ENCODE data around the gene EXOC6. TPM values are rescaled to one million over a fixed set of nuclear protein-coding genes. Genes with fewer than 3 reads are reported as not detected.

EXOC6 gene
- total RNA-seq, 1 experiment from 2014 or later = 12.9 TPM

DNA sequence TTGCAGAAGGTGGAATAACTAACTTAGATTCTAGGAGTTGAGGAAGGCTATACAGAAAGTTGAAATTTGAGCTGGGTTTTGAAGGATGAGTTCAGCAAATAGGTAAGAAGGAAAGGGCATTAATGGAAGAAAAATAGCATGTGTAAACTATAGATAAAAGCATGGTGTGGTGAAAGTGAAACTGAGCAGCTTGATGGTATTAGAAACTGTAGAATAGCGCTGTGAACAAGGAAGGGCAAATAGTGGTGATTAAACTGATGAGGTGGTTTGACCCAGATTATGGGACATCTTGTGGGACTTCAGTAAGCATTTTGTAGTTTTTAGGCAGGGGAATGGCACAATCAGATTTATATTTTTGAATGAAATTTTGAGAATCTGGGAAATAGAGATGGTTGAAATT, 90.5 kb downstream of the EXOC6 start:
- Histone ChIP-seq H3K9ac (ENCODE audit: low read length) (no peak overlapping the region), H3K4me3 (replicated peaks in 1 of 2; ENCODE audit: low read depth in 1 of 2, low read length in 2 of 2) (no peak overlapping the region)
- CTCF ChIA-PET = no interaction called here

More for the DNA sequence above, 90.5 kb downstream of the EXOC6 start:
- no peak for TF ChIP-seq SRF (IDR thresholded peaks at IDR 0.05; ENCODE audit: low read depth)
- TF ChIP-seq CEBPB (IDR thresholded peaks at IDR 0.05; ENCODE audit: low read depth) = no peak
- TF ChIP-seq, protein P1, sequence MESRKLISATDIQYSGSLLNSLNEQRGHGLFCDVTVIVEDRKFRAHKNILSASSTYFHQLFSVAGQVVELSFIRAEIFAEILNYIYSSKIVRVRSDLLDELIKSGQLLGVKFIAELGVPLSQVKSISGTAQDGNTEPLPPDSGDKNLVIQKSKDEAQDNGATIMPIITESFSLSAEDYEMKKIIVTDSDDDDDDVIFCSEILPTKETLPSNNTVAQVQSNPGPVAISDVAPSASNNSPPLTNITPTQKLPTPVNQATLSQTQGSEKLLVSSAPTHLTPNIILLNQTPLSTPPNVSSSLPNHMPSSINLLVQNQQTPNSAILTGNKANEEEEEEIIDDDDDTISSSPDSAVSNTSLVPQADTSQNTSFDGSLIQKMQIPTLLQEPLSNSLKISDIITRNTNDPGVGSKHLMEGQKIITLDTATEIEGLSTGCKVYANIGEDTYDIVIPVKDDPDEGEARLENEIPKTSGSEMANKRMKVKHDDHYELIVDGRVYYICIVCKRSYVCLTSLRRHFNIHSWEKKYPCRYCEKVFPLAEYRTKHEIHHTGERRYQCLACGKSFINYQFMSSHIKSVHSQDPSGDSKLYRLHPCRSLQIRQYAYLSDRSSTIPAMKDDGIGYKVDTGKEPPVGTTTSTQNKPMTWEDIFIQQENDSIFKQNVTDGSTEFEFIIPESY (IDR thresholded peaks at IDR 0.05; ENCODE audit: extremely low read depth, insufficient replicate concordance, low read length) = no peak
- no peak for TF ChIP-seq EGR1 (IDR thresholded peaks at IDR 0.05; ENCODE audit: low read depth)
- no peak for TF ChIP-seq YY1 (IDR thresholded peaks at IDR 0.05; ENCODE audit: extremely low read depth, insufficient replicate concordance, low read depth, low read length)
- no peak for TF ChIP-seq ZNF274 (IDR thresholded peaks at IDR 0.05; ENCODE audit: low read depth, low read length)
- TF ChIP-seq SP1 (IDR thresholded peaks at IDR 0.05; ENCODE audit: low read depth) = no peak
- TF ChIP-seq ELF1 (IDR thresholded peaks at IDR 0.05; ENCODE audit: borderline replicate concordance, low read depth) = no peak
- no peak for TF ChIP-seq JUND (IDR thresholded peaks at IDR 0.05)
- no peak for TF ChIP-seq EZH2 (IDR thresholded peaks at IDR 0.05)
- no peak for TF ChIP-seq POLR2AphosphoS5 (IDR thresholded peaks at IDR 0.05; ENCODE audit: low read depth, low read length)
- TF ChIP-seq, protein P2, sequence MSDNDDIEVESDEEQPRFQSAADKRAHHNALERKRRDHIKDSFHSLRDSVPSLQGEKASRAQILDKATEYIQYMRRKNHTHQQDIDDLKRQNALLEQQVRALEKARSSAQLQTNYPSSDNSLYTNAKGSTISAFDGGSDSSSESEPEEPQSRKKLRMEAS (IDR thresholded peaks at IDR 0.05) = no peak
- TF ChIP-seq CBX3 (IDR thresholded peaks at IDR 0.05; ENCODE audit: low read depth) = no peak
- TF ChIP-seq, protein P3, sequence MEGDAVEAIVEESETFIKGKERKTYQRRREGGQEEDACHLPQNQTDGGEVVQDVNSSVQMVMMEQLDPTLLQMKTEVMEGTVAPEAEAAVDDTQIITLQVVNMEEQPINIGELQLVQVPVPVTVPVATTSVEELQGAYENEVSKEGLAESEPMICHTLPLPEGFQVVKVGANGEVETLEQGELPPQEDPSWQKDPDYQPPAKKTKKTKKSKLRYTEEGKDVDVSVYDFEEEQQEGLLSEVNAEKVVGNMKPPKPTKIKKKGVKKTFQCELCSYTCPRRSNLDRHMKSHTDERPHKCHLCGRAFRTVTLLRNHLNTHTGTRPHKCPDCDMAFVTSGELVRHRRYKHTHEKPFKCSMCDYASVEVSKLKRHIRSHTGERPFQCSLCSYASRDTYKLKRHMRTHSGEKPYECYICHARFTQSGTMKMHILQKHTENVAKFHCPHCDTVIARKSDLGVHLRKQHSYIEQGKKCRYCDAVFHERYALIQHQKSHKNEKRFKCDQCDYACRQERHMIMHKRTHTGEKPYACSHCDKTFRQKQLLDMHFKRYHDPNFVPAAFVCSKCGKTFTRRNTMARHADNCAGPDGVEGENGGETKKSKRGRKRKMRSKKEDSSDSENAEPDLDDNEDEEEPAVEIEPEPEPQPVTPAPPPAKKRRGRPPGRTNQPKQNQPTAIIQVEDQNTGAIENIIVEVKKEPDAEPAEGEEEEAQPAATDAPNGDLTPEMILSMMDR (IDR thresholded peaks at IDR 0.05 in 2 of 3, conservative IDR thresholded peaks at IDR 0.05 in 1 of 3; ENCODE audit: borderline replicate concordance in 1 of 3, insufficient read depth in 1 of 3, low read depth in 2 of 3, low read length in 2 of 3) = no peak
- no peak for TF ChIP-seq FOSL1 (IDR thresholded peaks at IDR 0.05; ENCODE audit: low read depth)
- no peak for TF ChIP-seq TCF7L2 (IDR thresholded peaks at IDR 0.05; ENCODE audit: borderline replicate concordance, extremely low read depth, insufficient read depth, insufficient read length)
- no peak for TF ChIP-seq EZH2phosphoT487 (IDR thresholded peaks at IDR 0.05; ENCODE audit: borderline replicate concordance)
- no peak for TF ChIP-seq POLR2A (IDR thresholded peaks at IDR 0.05; ENCODE audit: borderline replicate concordance, extremely low read depth, insufficient read depth, insufficient read length)
- no peak for TF ChIP-seq SIN3A (IDR thresholded peaks at IDR 0.05; ENCODE audit: low read depth)
- TF ChIP-seq, protein P4, sequence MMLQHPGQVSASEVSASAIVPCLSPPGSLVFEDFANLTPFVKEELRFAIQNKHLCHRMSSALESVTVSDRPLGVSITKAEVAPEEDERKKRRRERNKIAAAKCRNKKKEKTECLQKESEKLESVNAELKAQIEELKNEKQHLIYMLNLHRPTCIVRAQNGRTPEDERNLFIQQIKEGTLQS (IDR thresholded peaks at IDR 0.05) = no peak
- ATAC-seq = no peak
- Histone ChIP-seq H3K36me3 (ENCODE audit: control insufficient read depth in 1 of 2, insufficient read depth in 2 of 2, low read length in 2 of 2) (no peaks in the 10 kb centered on the region), H3K4me1 (ENCODE audit: control insufficient read depth in 1 of 2, insufficient read depth in 2 of 2, low read length in 2 of 2) (no peaks in the 10 kb centered on the region), H3K27ac (ENCODE audit: low read depth, low read length) (no peak overlapping the region), H3K27me3 (ENCODE audit: insufficient read depth, low read length) (no peaks in the 10 kb centered on the region), H2AFZ (ENCODE audit: low read depth, low read length, poor library complexity, severe bottlenecking) (no peak overlapping the region), H3K79me2 (ENCODE audit: insufficient read depth, low read length) (no peaks in the 10 kb centered on the region), H3K9me2 (ENCODE audit: insufficient read depth) (no peaks in the 10 kb centered on the region), H3K9me3 (ENCODE audit: control insufficient read depth in 1 of 2, insufficient read depth in 1 of 2, low read depth in 1 of 2, low read length in 2 of 2) (no peaks in the 10 kb centered on the region), H3K4me2 (ENCODE audit: low read length) (no peak overlapping the region), H4K20me1 (ENCODE audit: insufficient read depth) (no peaks in the 10 kb centered on the region)
- BruUV-seq (replicated peaks) = no TSS peak
- POLR2A ChIA-PET = no interaction called here
- no peak for DNase-seq (ENCODE audit: low read depth, low spot score)
- RAD21 ChIA-PET (ENCODE audit: low non-redundant PET in 1 of 2, low total read pairs in 2 of 2, uncharacterized antibody in 2 of 2, unreplicated experiment in 2 of 2) = no interaction called here
- intact Hi-C loops (cut with micrococcal nuclease) = no loop called here
